Stomach (tissue), 4 donors: ENCODE results near the gene SSH2.

Experiments used
- POLR2A ChIP-seq, 4 donors: fragments of 450-650 bp; IDR thresholded peaks; one replicate each; pipeline ENCODE4 v1.6.1; 2016; ENCODE audit warnings: antibody characterized with exemption in 4 of 4, control low read depth in 2 of 4, mild to moderate bottlenecking in 1 of 4, moderate library complexity in 1 of 4
- POLR2AphosphoS5 ChIP-seq, 3 donors: sonication (generic); formaldehyde crosslinking; IDR thresholded peaks; one replicate each; pipeline ENCODE4 v1.6.1; 2016; ENCODE audit warnings: antibody characterized with exemption in 3 of 3
- TF ChIP-seq, protein P1 (sequence below), 7 experiments: fragments of 450-650 bp in 4 of 7; fragments of 200-600 bp in 3 of 7; sonication (generic) in 3 of 7; IDR thresholded peaks; one replicate each; pipeline ENCODE4 v1.5.1; 2016 to 2019; ENCODE audit warnings: antibody characterized with exemption in 7 of 7, control low read depth in 2 of 7, mild to moderate bottlenecking in 1 of 7

DNA sequence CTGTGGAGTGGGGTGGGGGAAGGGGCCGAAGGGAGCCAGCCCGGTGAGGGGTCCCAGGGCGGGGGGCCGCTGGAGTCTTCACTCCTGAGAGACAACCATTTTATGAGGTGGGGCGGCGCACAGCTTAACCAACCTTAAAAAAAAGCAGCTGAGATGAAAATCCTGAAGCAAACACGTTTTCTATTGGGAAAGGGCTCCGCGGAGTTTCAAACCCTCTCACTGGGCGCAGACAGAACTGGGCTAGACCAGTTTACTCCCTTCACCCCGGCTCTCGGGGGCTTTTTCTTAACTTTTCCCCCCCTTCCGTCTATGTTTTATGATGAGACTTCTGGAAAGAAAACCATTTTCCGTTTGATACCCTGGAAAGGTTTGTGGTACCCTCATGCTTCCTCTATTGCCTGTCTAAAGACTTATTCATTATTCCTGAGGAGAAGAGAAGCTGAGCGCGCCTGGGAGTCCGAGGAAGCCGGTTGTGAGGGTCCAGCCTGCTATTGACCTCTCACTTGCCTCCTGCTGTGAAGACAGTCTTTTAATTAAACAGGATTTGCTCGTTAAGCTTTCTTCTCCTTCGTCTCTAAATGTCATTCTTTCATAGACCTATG, 482 bp upstream of the SSH2 start:
- TF ChIP-seq POLR2AphosphoS5 (IDR thresholded peaks at IDR 0.05) (no peak), POLR2A (IDR thresholded peaks at IDR 0.05) (no peak)
- TF ChIP-seq, protein P1, sequence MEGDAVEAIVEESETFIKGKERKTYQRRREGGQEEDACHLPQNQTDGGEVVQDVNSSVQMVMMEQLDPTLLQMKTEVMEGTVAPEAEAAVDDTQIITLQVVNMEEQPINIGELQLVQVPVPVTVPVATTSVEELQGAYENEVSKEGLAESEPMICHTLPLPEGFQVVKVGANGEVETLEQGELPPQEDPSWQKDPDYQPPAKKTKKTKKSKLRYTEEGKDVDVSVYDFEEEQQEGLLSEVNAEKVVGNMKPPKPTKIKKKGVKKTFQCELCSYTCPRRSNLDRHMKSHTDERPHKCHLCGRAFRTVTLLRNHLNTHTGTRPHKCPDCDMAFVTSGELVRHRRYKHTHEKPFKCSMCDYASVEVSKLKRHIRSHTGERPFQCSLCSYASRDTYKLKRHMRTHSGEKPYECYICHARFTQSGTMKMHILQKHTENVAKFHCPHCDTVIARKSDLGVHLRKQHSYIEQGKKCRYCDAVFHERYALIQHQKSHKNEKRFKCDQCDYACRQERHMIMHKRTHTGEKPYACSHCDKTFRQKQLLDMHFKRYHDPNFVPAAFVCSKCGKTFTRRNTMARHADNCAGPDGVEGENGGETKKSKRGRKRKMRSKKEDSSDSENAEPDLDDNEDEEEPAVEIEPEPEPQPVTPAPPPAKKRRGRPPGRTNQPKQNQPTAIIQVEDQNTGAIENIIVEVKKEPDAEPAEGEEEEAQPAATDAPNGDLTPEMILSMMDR (IDR thresholded peaks at IDR 0.05) = no peak
